GM23338 (cell line): Measurements from ENCODE around the gene CHST11. TPM values are rescaled to one million over a fixed set of nuclear protein-coding genes. Genes with fewer than 3 reads are reported as not detected.

Experiments
- ATAC-seq: fragments of 200-7000 bp; cut with Tn5 transposase; 3 replicates; pipeline ENCODE4 v1.9.1; 2020
- DNase-seq: peaks from one replicate; pipeline ENCODE4 v3.0.0-alpha.2; 2015; ENCODE audit warnings: low spot score
- H2AFZ ChIP-seq: fragments of 200-600 bp; sonication (generic); 2 replicates; pipeline ENCODE4 v1.8.0; 2016; ENCODE audit warnings: antibody characterized with exemption, mild to moderate bottlenecking, moderate library complexity
- H3F3A ChIP-seq: fragments of 200-600 bp; sonication (generic); replicated peaks from 2 replicates; pipeline ENCODE4 v1.8.0; 2017; ENCODE audit warnings: antibody characterized with exemption, mixed run types, low read depth
- H3K27ac ChIP-seq: fragments of 200-600 bp; sonication (generic); 2 replicates; pipeline ENCODE4 v1.6.1; 2016; ENCODE audit warnings: low read depth
- H3K27me3 ChIP-seq: fragments of 200-600 bp; sonication (generic); 2 replicates; pipeline ENCODE4 v1.8.0; 2016; ENCODE audit warnings: mild to moderate bottlenecking, mixed run types, moderate library complexity; ENCODE audit not compliant: insufficient read depth
- H3K36me3 ChIP-seq: fragments of 200-600 bp; sonication (generic); 2 replicates; pipeline ENCODE4 v1.8.0; 2016; ENCODE audit warnings: mild to moderate bottlenecking; ENCODE audit not compliant: insufficient read depth
- H3K4me1 ChIP-seq: fragments of 200-600 bp; sonication (generic); 2 replicates; pipeline ENCODE4 v1.8.0; 2016; ENCODE audit warnings: mild to moderate bottlenecking, moderate library complexity; ENCODE audit not compliant: insufficient read depth
- H3K4me2 ChIP-seq: fragments of 200-600 bp; sonication (generic); 2 replicates; pipeline ENCODE4 v1.7.1; 2017; ENCODE audit warnings: mixed run types
- H3K4me3 ChIP-seq: fragments of 200-600 bp; sonication (generic); 2 replicates; pipeline ENCODE4 v1.6.1; 2016; ENCODE audit warnings: mixed run types
- H3K79me2 ChIP-seq: fragments of 200-600 bp; sonication (generic); replicated peaks from 2 replicates; pipeline ENCODE4 v1.8.0; 2017; ENCODE audit warnings: mild to moderate bottlenecking; ENCODE audit not compliant: insufficient read depth
- H3K9me2 ChIP-seq: fragments of 200-600 bp; sonication (generic); 2 replicates; pipeline ENCODE4 v1.8.0; 2017; ENCODE audit not compliant: insufficient read depth
- H4K20me1 ChIP-seq: fragments of 200-600 bp; sonication (generic); replicated peaks from 2 replicates; pipeline ENCODE4 v1.8.0; 2017; ENCODE audit warnings: mild to moderate bottlenecking; ENCODE audit not compliant: insufficient read depth
- H3K27ac Mint-ChIP-seq: 2 replicates; pipeline ENCODE4 v1.8.0; 2020; ENCODE audit warnings: inconsistent platforms, mild to moderate bottlenecking, moderate library complexity, mixed read lengths
- H3K27me3 Mint-ChIP-seq: 3 replicates; pipeline ENCODE4 v1.8.0; 2022; ENCODE audit warnings: low read depth, mild to moderate bottlenecking, moderate library complexity, mixed read lengths, inconsistent platforms; ENCODE audit not compliant: insufficient read depth, poor library complexity
- H3K36me3 Mint-ChIP-seq: 3 replicates; pipeline ENCODE4 v1.8.0; 2021; ENCODE audit warnings: low read depth, mild to moderate bottlenecking, inconsistent platforms, moderate library complexity, mixed read lengths
- H3K4me1 Mint-ChIP-seq: 3 replicates; pipeline ENCODE4 v1.8.0; 2020; ENCODE audit warnings: mild to moderate bottlenecking, inconsistent platforms, mixed read lengths
- H3K4me3 Mint-ChIP-seq: 3 replicates; pipeline ENCODE4 v1.8.0; 2021; ENCODE audit warnings: moderate library complexity, mild to moderate bottlenecking, inconsistent platforms, mixed read lengths
- H3K9me3 Mint-ChIP-seq: 3 replicates; pipeline ENCODE4 v1.8.0; 2020; ENCODE audit warnings: moderate library complexity, mild to moderate bottlenecking, inconsistent platforms, mixed read lengths
- CREB1 ChIP-seq: fragments of 250-450 bp; sonication (Bioruptor Pico); IDR thresholded peaks from 2 replicates; pipeline ENCODE4 v1.5.0; 2020; ENCODE audit warnings: low read depth, mild to moderate bottlenecking, moderate library complexity
- EZH2 ChIP-seq: fragments of 200-600 bp; sonication (generic); IDR thresholded peaks from one replicate; pipeline ENCODE4 v1.8.0; 2017; ENCODE audit warnings: antibody characterized with exemption, mild to moderate bottlenecking, low read depth; ENCODE audit not compliant: unreplicated experiment
- EZH2phosphoT487 ChIP-seq: fragments of 200-600 bp; sonication (generic); IDR thresholded peaks from one replicate; pipeline ENCODE4 v1.8.1; 2018; ENCODE audit warnings: antibody characterized with exemption; ENCODE audit not compliant: unreplicated experiment
- JUNB ChIP-seq: IDR thresholded peaks from one replicate; pipeline ENCODE4 v1.6.1; 2016; ENCODE audit warnings: antibody characterized with exemption; ENCODE audit not compliant: unreplicated experiment
- NANOG ChIP-seq: IDR thresholded peaks from 2 replicates; pipeline ENCODE4 v1.6.1; 2016; ENCODE audit warnings: antibody characterized with exemption, borderline replicate concordance
- STAT1 ChIP-seq: IDR thresholded peaks from one replicate; pipeline ENCODE4 v1.6.1; 2016; ENCODE audit warnings: antibody characterized with exemption; ENCODE audit not compliant: unreplicated experiment
- ZNF114 ChIP-seq: fragments of 250-450 bp; sonication (Bioruptor Pico); IDR thresholded peaks from 2 replicates; pipeline ENCODE4 v1.5.0; 2020; ENCODE audit warnings: mild to moderate bottlenecking, moderate library complexity
- polyA plus RNA-seq: library from polyadenylated mRNA; unstranded; fragments of >200 nt; fragmentation: Nextera tagmentation; extraction: Ambion mirVana; gene quantifications from 2 replicates; pipeline ENCODE4 v1.2.1, GENCODE V29; 2016
- total RNA-seq: library from RNA; depleted of rRNA; stranded (reverse); fragments of >200 nt; shearing (Covaris generic); gene quantifications from 2 replicates; pipeline ENCODE4 v1.2.3, GENCODE V29; 2014
- TF ChIP-seq, protein P1 (sequence below): IDR thresholded peaks from 2 replicates; pipeline ENCODE4 v1.6.1; 2016; ENCODE audit warnings: antibody characterized with exemption
- TF ChIP-seq, protein P2 (sequence below): IDR thresholded peaks from one replicate; pipeline ENCODE4 v1.6.1; 2018; ENCODE audit warnings: antibody characterized with exemption; ENCODE audit not compliant: unreplicated experiment
- TF ChIP-seq, protein P3 (sequence below): fragments of 250-450 bp; sonication (Bioruptor Pico); IDR thresholded peaks from 2 replicates; pipeline ENCODE4 v1.5.0; 2020; ENCODE audit warnings: mild to moderate bottlenecking, moderate library complexity

The CHST11 gene
- total and polyA plus RNA-seq, 2 experiments from 2014 or later, result 7.7 to 25.7 TPM

DNA sequence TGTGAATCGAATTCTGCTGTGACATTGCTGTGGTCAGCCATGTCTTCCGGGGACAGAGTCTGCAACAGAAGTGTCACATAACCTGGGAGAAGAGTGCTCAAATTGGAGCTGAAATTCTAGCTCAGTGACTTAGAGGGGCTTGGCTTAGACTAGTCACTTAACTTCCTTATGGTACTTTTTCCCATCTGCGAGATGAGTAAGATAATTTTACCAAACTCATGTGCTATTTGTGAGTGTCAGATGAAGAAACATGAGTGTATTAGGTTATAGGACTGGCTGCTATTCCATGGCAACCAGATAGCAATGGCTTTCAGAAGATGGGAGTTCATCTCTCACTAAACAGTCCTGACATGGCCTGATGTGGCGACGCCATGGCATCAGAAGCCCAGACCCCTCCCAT, 104.1 kb downstream of the CHST11 start:
- Mint-ChIP-seq H3K27me3 (peaks cover 8% of the 10 kb centered on the region), H3K4me3 (no peak overlapping the region), H3K4me1 (peaks cover under 1% of the 10 kb centered on the region; the same call in 2 of the 3 replicates), H3K27ac (no peak overlapping the region), H3K9me3 (peaks cover 4% of the 10 kb centered on the region; the same call in 2 of the 3 replicates), H3K36me3 (peaks cover 6% of the 10 kb centered on the region)
- Histone ChIP-seq H3K4me2 (no peak overlapping the region), H3K27me3 (no peaks in the 10 kb centered on the region), H2AFZ (no peak overlapping the region), H3K9me2 (no peaks in the 10 kb centered on the region; the same call in 1 of the 2 replicates), H3F3A (no peaks in the 10 kb centered on the region), H3K4me1 (no peaks in the 10 kb centered on the region), H3K36me3 (no peaks in the 10 kb centered on the region), H3K27ac (no peak overlapping the region), H3K4me3 (no peak overlapping the region), H4K20me1 (no peaks in the 10 kb centered on the region), H3K79me2 (no peaks in the 10 kb centered on the region)
- DNase-seq (no peak), ATAC-seq (no peak)
- no peak for TF ChIP-seq ZNF114 (CRISPR knock-in tag)
- TF ChIP-seq, protein P1, sequence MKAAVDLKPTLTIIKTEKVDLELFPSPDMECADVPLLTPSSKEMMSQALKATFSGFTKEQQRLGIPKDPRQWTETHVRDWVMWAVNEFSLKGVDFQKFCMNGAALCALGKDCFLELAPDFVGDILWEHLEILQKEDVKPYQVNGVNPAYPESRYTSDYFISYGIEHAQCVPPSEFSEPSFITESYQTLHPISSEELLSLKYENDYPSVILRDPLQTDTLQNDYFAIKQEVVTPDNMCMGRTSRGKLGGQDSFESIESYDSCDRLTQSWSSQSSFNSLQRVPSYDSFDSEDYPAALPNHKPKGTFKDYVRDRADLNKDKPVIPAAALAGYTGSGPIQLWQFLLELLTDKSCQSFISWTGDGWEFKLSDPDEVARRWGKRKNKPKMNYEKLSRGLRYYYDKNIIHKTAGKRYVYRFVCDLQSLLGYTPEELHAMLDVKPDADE, result no peak
- no peak for TF ChIP-seq CREB1 (CRISPR knock-in tag)
- TF ChIP-seq EZH2, result no peak
- TF ChIP-seq NANOG, result no peak
- TF ChIP-seq JUNB, result no peak
- TF ChIP-seq, protein P2, sequence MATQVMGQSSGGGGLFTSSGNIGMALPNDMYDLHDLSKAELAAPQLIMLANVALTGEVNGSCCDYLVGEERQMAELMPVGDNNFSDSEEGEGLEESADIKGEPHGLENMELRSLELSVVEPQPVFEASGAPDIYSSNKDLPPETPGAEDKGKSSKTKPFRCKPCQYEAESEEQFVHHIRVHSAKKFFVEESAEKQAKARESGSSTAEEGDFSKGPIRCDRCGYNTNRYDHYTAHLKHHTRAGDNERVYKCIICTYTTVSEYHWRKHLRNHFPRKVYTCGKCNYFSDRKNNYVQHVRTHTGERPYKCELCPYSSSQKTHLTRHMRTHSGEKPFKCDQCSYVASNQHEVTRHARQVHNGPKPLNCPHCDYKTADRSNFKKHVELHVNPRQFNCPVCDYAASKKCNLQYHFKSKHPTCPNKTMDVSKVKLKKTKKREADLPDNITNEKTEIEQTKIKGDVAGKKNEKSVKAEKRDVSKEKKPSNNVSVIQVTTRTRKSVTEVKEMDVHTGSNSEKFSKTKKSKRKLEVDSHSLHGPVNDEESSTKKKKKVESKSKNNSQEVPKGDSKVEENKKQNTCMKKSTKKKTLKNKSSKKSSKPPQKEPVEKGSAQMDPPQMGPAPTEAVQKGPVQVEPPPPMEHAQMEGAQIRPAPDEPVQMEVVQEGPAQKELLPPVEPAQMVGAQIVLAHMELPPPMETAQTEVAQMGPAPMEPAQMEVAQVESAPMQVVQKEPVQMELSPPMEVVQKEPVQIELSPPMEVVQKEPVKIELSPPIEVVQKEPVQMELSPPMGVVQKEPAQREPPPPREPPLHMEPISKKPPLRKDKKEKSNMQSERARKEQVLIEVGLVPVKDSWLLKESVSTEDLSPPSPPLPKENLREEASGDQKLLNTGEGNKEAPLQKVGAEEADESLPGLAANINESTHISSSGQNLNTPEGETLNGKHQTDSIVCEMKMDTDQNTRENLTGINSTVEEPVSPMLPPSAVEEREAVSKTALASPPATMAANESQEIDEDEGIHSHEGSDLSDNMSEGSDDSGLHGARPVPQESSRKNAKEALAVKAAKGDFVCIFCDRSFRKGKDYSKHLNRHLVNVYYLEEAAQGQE, result no peak
- no peak for TF ChIP-seq STAT1
- TF ChIP-seq, protein P3, sequence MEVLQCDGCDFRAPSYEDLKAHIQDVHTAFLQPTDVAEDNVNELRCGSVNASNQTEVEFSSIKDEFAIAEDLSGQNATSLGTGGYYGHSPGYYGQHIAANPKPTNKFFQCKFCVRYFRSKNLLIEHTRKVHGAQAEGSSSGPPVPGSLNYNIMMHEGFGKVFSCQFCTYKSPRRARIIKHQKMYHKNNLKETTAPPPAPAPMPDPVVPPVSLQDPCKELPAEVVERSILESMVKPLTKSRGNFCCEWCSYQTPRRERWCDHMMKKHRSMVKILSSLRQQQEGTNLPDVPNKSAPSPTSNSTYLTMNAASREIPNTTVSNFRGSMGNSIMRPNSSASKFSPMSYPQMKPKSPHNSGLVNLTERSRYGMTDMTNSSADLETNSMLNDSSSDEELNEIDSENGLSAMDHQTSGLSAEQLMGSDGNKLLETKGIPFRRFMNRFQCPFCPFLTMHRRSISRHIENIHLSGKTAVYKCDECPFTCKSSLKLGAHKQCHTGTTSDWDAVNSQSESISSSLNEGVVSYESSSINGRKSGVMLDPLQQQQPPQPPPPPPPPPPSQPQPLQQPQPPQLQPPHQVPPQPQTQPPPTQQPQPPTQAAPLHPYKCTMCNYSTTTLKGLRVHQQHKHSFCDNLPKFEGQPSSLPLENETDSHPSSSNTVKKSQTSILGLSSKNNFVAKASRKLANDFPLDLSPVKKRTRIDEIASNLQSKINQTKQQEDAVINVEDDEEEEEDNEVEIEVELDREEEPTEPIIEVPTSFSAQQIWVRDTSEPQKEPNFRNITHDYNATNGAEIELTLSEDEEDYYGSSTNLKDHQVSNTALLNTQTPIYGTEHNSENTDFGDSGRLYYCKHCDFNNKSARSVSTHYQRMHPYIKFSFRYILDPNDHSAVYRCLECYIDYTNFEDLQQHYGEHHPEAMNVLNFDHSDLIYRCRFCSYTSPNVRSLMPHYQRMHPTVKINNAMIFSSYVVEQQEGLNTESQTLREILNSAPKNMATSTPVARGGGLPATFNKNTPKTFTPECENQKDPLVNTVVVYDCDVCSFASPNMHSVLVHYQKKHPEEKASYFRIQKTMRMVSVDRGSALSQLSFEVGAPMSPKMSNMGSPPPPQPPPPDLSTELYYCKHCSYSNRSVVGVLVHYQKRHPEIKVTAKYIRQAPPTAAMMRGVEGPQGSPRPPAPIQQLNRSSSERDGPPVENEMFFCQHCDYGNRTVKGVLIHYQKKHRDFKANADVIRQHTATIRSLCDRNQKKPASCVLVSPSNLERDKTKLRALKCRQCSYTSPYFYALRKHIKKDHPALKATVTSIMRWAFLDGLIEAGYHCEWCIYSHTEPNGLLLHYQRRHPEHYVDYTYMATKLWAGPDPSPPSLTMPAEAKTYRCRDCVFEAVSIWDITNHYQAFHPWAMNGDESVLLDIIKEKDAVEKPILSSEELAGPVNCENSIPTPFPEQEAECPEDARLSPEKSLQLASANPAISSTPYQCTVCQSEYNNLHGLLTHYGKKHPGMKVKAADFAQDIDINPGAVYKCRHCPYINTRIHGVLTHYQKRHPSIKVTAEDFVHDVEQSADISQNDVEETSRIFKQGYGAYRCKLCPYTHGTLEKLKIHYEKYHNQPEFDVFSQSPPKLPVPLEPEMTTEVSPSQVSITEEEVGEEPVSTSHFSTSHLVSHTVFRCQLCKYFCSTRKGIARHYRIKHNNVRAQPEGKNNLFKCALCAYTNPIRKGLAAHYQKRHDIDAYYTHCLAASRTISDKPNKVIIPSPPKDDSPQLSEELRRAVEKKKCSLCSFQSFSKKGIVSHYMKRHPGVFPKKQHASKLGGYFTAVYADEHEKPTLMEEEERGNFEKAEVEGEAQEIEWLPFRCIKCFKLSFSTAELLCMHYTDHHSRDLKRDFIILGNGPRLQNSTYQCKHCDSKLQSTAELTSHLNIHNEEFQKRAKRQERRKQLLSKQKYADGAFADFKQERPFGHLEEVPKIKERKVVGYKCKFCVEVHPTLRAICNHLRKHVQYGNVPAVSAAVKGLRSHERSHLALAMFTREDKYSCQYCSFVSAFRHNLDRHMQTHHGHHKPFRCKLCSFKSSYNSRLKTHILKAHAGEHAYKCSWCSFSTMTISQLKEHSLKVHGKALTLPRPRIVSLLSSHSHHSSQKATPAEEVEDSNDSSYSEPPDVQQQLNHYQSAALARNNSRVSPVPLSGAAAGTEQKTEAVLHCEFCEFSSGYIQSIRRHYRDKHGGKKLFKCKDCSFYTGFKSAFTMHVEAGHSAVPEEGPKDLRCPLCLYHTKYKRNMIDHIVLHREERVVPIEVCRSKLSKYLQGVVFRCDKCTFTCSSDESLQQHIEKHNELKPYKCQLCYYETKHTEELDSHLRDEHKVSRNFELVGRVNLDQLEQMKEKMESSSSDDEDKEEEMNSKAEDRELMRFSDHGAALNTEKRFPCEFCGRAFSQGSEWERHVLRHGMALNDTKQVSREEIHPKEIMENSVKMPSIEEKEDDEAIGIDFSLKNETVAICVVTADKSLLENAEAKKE (CRISPR knock-in tag), result no peak
- no peak for TF ChIP-seq EZH2phosphoT487
